H9 (cell line): Measurements from ENCODE around the gene BDNF. TPM values are rescaled to one million over a fixed set of nuclear protein-coding genes. Genes with fewer than 3 reads are reported as not detected.

Experiments
- DNase-seq: peaks from one replicate; pipeline ENCODE4 v3.0.0-alpha.2; 2017
- H2AFZ ChIP-seq: one replicate; pipeline ENCODE4 v1.6.1; 2013; ENCODE audit warnings: mild to moderate bottlenecking, low read length, control low read depth, moderate library complexity
- H2AK5ac ChIP-seq: 2 replicates; pipeline ENCODE4 v1.6.1; 2013; ENCODE audit warnings: low read length, control low read depth, mixed read lengths; ENCODE audit not compliant: insufficient read length
- H2BK120ac ChIP-seq: one replicate; pipeline ENCODE4 v1.6.1; 2013; ENCODE audit warnings: low read depth, mild to moderate bottlenecking, low read length, control low read depth, inconsistent platforms; ENCODE audit not compliant: poor library complexity, severe bottlenecking
- H2BK12ac ChIP-seq: 2 replicates; pipeline ENCODE4 v1.6.1; 2013; ENCODE audit warnings: low read length, control low read depth, mixed read lengths, low read depth; ENCODE audit not compliant: insufficient read length
- H2BK15ac ChIP-seq: 2 replicates; pipeline ENCODE4 v1.6.1; 2013; ENCODE audit warnings: low read depth, low read length, control low read depth
- H2BK20ac ChIP-seq: one replicate; pipeline ENCODE4 v1.6.1; 2013; ENCODE audit warnings: low read depth, mild to moderate bottlenecking, low read length, control low read depth, inconsistent platforms; ENCODE audit not compliant: poor library complexity, severe bottlenecking
- H2BK5ac ChIP-seq: 2 replicates; pipeline ENCODE4 v1.6.1; 2013; ENCODE audit warnings: low read length, control low read depth, mixed read lengths; ENCODE audit not compliant: insufficient read length
- H3K14ac ChIP-seq: 2 replicates; pipeline ENCODE4 v1.6.1; 2013; ENCODE audit warnings: low read length, control low read depth; ENCODE audit not compliant: insufficient read depth
- H3K18ac ChIP-seq: 2 replicates; pipeline ENCODE4 v1.6.1; 2013; ENCODE audit warnings: low read depth, mild to moderate bottlenecking, mixed read lengths, low read length, control low read depth; ENCODE audit not compliant: insufficient read length
- H3K23ac ChIP-seq: 2 replicates; pipeline ENCODE4 v1.6.1; 2013; ENCODE audit warnings: low read length, control low read depth, mixed read lengths, low read depth; ENCODE audit not compliant: insufficient read length
- H3K23me2 ChIP-seq: 2 replicates; pipeline ENCODE4 v1.6.1; 2013; ENCODE audit warnings: low read depth, mild to moderate bottlenecking, mixed read lengths, low read length, control low read depth; ENCODE audit not compliant: insufficient read length, poor library complexity, severe bottlenecking
- H3K27ac ChIP-seq: 2 replicates; pipeline ENCODE4 v1.5.1; 2013; ENCODE audit warnings: low read length, control low read depth, mixed read lengths, low read depth; ENCODE audit not compliant: insufficient read length
- H3K27me3 ChIP-seq: 2 replicates; pipeline ENCODE4 v1.6.1; 2013; ENCODE audit warnings: low read length, control low read depth, inconsistent platforms; ENCODE audit not compliant: insufficient read depth
- H3K4ac ChIP-seq: 2 replicates; pipeline ENCODE4 v1.6.1; 2013; ENCODE audit warnings: low read depth, mild to moderate bottlenecking, control low read depth, inconsistent platforms, low read length, moderate library complexity
- H3K4me1 ChIP-seq: 2 replicates; pipeline ENCODE4 v1.6.1; 2013; ENCODE audit warnings: low read length, control low read depth, inconsistent platforms; ENCODE audit not compliant: insufficient read depth
- H3K4me2 ChIP-seq: 2 replicates; pipeline ENCODE4 v1.6.1; 2013; ENCODE audit warnings: low read length, control low read depth, mixed read lengths; ENCODE audit not compliant: insufficient read length, insufficient read depth
- H3K56ac ChIP-seq: 2 replicates; pipeline ENCODE4 v1.6.1; 2013; ENCODE audit warnings: low read depth, mild to moderate bottlenecking, mixed read lengths, low read length, control low read depth; ENCODE audit not compliant: insufficient read length
- H3K79me1 ChIP-seq: 2 replicates; pipeline ENCODE4 v1.6.1; 2013; ENCODE audit warnings: low read depth, mild to moderate bottlenecking, moderate library complexity, low read length, control low read depth, inconsistent platforms; ENCODE audit not compliant: insufficient read depth, poor library complexity, severe bottlenecking
- H3K79me2 ChIP-seq: 2 replicates; pipeline ENCODE4 v1.6.1; 2013; ENCODE audit warnings: low read length, control low read depth, inconsistent platforms; ENCODE audit not compliant: insufficient read depth
- H3K9ac ChIP-seq: 2 replicates; pipeline ENCODE4 v1.6.1; 2013; ENCODE audit warnings: low read length, control low read depth, mixed read lengths; ENCODE audit not compliant: insufficient read length; ENCODE audit errors: extremely low read depth
- H3K9me3 ChIP-seq: one replicate; pipeline ENCODE4 v1.6.1; 2013; ENCODE audit warnings: low read depth, low read length, inconsistent platforms; ENCODE audit not compliant: control insufficient read depth
- H3T11ph ChIP-seq: one replicate; pipeline ENCODE4 v1.6.1; 2013; ENCODE audit warnings: mild to moderate bottlenecking, low read length, control low read depth, inconsistent platforms
- H4K20me1 ChIP-seq: one replicate; pipeline ENCODE4 v1.6.1; 2013; ENCODE audit not compliant: control insufficient read depth, insufficient read length, insufficient read depth
- H4K5ac ChIP-seq: 2 replicates; pipeline ENCODE4 v1.6.1; 2013; ENCODE audit warnings: low read depth, mild to moderate bottlenecking, mixed read lengths, low read length, control low read depth; ENCODE audit not compliant: insufficient read length
- H4K8ac ChIP-seq: replicated peaks from 2 replicates; pipeline ENCODE4 v1.6.1; 2013; ENCODE audit warnings: low read length, control low read depth, mixed read lengths, low read depth; ENCODE audit not compliant: insufficient read length
- H4K91ac ChIP-seq: 2 replicates; pipeline ENCODE4 v1.6.1; 2013; ENCODE audit warnings: low read depth, mild to moderate bottlenecking, moderate library complexity, mixed read lengths, low read length, control low read depth; ENCODE audit not compliant: insufficient read length
- H3K27ac Mint-ChIP-seq, 3 experiments: 2 replicates in 2 of 3; 3 replicates in 1 of 3; pipeline ENCODE4 v1.8.0; 2020 to 2021; ENCODE audit warnings: mixed read lengths in 3 of 3, mild to moderate bottlenecking in 1 of 3, moderate library complexity in 1 of 3
- H3K27me3 Mint-ChIP-seq: 2 replicates; pipeline ENCODE4 v1.8.0; 2021; ENCODE audit warnings: low read depth, mild to moderate bottlenecking, moderate library complexity, mixed read lengths
- H3K36me3 Mint-ChIP-seq, 3 experiments: 2 replicates in 2 of 3; 3 replicates in 1 of 3; pipeline ENCODE4 v1.8.0; 2020 to 2021; ENCODE audit warnings: low read depth in 3 of 3, mixed read lengths in 3 of 3; ENCODE audit not compliant: insufficient read depth in 1 of 3
- H3K4me1 Mint-ChIP-seq, 2 experiments: 2 replicates each; pipeline ENCODE4 v1.8.0; 2020; ENCODE audit warnings: mixed read lengths in 2 of 2
- H3K4me3 Mint-ChIP-seq, 2 experiments: 2 replicates in 1 of 2; 3 replicates in 1 of 2; pipeline ENCODE4 v1.8.0; 2020 to 2021; ENCODE audit warnings: mild to moderate bottlenecking in 2 of 2, mixed read lengths in 2 of 2, moderate library complexity in 1 of 2
- H3K9me3 Mint-ChIP-seq, 2 experiments: 2 replicates in 1 of 2; 3 replicates in 1 of 2; pipeline ENCODE4 v1.8.0; 2020; ENCODE audit warnings: mild to moderate bottlenecking in 2 of 2, mixed read lengths in 2 of 2, moderate library complexity in 1 of 2
- CTCF ChIP-seq: fragments of 200-600 bp; sonication (generic); conservative IDR thresholded peaks from 3 replicates; pipeline ENCODE4 v1.8.0; 2021; ENCODE audit warnings: antibody characterized with exemption, mild to moderate bottlenecking
- WGBS: extraction: QIAGEN DNeasy Blood & Tissue Kit; methylation state at CpG from one replicate; pipeline ENCODE4 v1.1.7; 2013; ENCODE audit warnings: missing lambda C conversion rate, low lambda C conversion rate, mixed read lengths; ENCODE audit not compliant: insufficient read length; ENCODE audit errors: extremely low coverage; 5-methylcytosine and 5-hydroxymethylcytosine counted together
- total RNA-seq: library from RNA; stranded (reverse); gene quantifications from 2 replicates; pipeline ENCODE4 v1.2.1, GENCODE V29; 2021

The BDNF gene
- total RNA-seq, 1 experiment from 2014 or later, result 2.7 TPM

GRCh38 chr11:27611947-27612455 is 88.3 kb downstream of the BDNF start:
- Histone ChIP-seq H4K20me1 (no peaks in the 10 kb centered on the region), H4K91ac (no peak overlapping the region), H2BK12ac (no peak overlapping the region), H3T11ph (no peak overlapping the region), H2BK5ac (no peak overlapping the region), H2BK20ac (no peak overlapping the region), H2AK5ac (no peak overlapping the region), H3K18ac (no peak overlapping the region), H3K4me2 (no peak overlapping the region), H4K5ac (no peak overlapping the region), H3K4ac (no peak overlapping the region), H3K27me3 (no peaks in the 10 kb centered on the region), H3K23ac (no peak overlapping the region), H3K79me1 (no peaks in the 10 kb centered on the region), H3K9ac (no peak overlapping the region), H3K27ac (no peak overlapping the region), H2BK15ac (no peak overlapping the region), H3K79me2 (no peaks in the 10 kb centered on the region), H2AFZ (no peak overlapping the region), H3K56ac (no peak overlapping the region), H3K23me2 (no peaks in the 10 kb centered on the region), H3K4me1 (no peaks in the 10 kb centered on the region), H3K9me3 (no peaks in the 10 kb centered on the region), H4K8ac (no peak overlapping the region), H2BK120ac (no peak overlapping the region), H3K14ac (no peak overlapping the region)
- no peak overlapping the region for H3K4me3 Mint-ChIP-seq
- no peak for TF ChIP-seq CTCF
- H3K4me1 Mint-ChIP-seq, result peaks cover 8 to 18% of the 10 kb centered on the region in 2 experiments
- no peaks in the 10 kb centered on the region for H3K9me3 Mint-ChIP-seq
- H3K36me3 Mint-ChIP-seq, result peaks cover 8 to 13% (median 8%) of the 10 kb centered on the region in 3 experiments; a peak in 6 of 7 replicates
- peaks cover 19% of the 10 kb centered on the region for H3K27me3 Mint-ChIP-seq
- no peak overlapping the region for H3K27ac Mint-ChIP-seq
- WGBS, result no CpG with 5 or more reads among the region's 3 CpGs
- no peak for DNase-seq
